OCI-LY3 (cell line): Measurements from ENCODE around the gene KLHL25.

ENCODE experiments used
- H2AFZ ChIP-seq: fragments of 200-600, 300-600 bp; shearing (Covaris generic); 2 replicates; pipeline ENCODE4 v1.6.0; 2014; ENCODE audit warnings: antibody characterized with exemption, low read depth, low read length
- H3K27ac ChIP-seq: fragments of 200-600, 300-600 bp; sonication (generic); 2 replicates; pipeline ENCODE4 v1.5.1; 2014; ENCODE audit warnings: mild to moderate bottlenecking, low read length, moderate library complexity, mixed read lengths
- H3K27me3 ChIP-seq: fragments of 200-600, 300-600 bp; sonication (generic); 2 replicates; pipeline ENCODE4 v1.6.1; 2014; ENCODE audit warnings: low read depth, low read length, mixed read lengths
- H3K36me3 ChIP-seq: fragments of 200-600, 300-600 bp; sonication (generic); replicated peaks from 2 replicates; pipeline ENCODE3; 2014; ENCODE audit warnings: low read depth, low read length, mixed read lengths
- H3K4me1 ChIP-seq: fragments of 300-600, 200-600 bp; sonication (generic); 2 replicates; pipeline ENCODE4 v1.6.1; 2014; ENCODE audit warnings: low read length, mixed read lengths
- H3K4me2 ChIP-seq: fragments of 200-600, 300-600 bp; sonication (generic); 2 replicates; pipeline ENCODE4 v1.6.1; 2014; ENCODE audit warnings: low read length, mixed read lengths
- H3K4me3 ChIP-seq: fragments of 300-600, 200-600 bp; sonication (generic); 2 replicates; pipeline ENCODE4 v1.5.1; 2014; ENCODE audit warnings: antibody characterized with exemption, mild to moderate bottlenecking, low read length, moderate library complexity
- H3K79me2 ChIP-seq: fragments of 300-600, 200-600 bp; shearing (Covaris generic); 2 replicates; pipeline ENCODE4 v1.6.1; 2014; ENCODE audit warnings: mild to moderate bottlenecking, low read length, mixed read lengths
- H3K9ac ChIP-seq: fragments of 300-600, 200-600 bp; shearing (Covaris generic); 2 replicates; pipeline ENCODE4 v1.6.0; 2014; ENCODE audit warnings: mild to moderate bottlenecking, low read length, moderate library complexity
- H3K9me3 ChIP-seq: fragments of 200-600, 300-600 bp; shearing (Covaris generic); 2 replicates; pipeline ENCODE4 v1.6.1; 2014; ENCODE audit warnings: low read length, mixed read lengths; ENCODE audit not compliant: insufficient read depth
- H4K20me1 ChIP-seq: fragments of 200-600, 300-600 bp; sonication (generic); 2 replicates; pipeline ENCODE4 v1.6.1; 2016; ENCODE audit warnings: low read length, mixed read lengths; ENCODE audit not compliant: insufficient read depth
- CTCF ChIP-seq: fragments of 200-600, 300-600 bp; sonication (generic); IDR thresholded peaks from 2 replicates; pipeline ENCODE4 v1.5.1; 2014; ENCODE audit warnings: antibody characterized with exemption, low read length, low read depth
- EZH2phosphoT487 ChIP-seq: fragments of 200-600 bp; shearing (Covaris generic); IDR thresholded peaks from 2 replicates; pipeline ENCODE4 v1.6.1; 2018; ENCODE audit warnings: antibody characterized with exemption, mixed run types, low read depth

Gene KLHL25

GRCh38 chr15:85756411-85757072 lies 38.2 kb downstream of the KLHL25 start:
- TF ChIP-seq CTCF (no peak), EZH2phosphoT487 (no peak)
- no peaks in the 10 kb centered on the region for H3K9me3 ChIP-seq
- H3K4me2 ChIP-seq, result no peak overlapping the region
- no peaks in the 10 kb centered on the region for H3K79me2 ChIP-seq
- no peak overlapping the region for H3K9ac ChIP-seq
- H4K20me1 ChIP-seq, result no peaks in the 10 kb centered on the region
- H3K27me3 ChIP-seq, result no peaks in the 10 kb centered on the region
- no peak overlapping the region for H3K27ac ChIP-seq
- no peaks in the 10 kb centered on the region for H3K4me1 ChIP-seq
- no peak overlapping the region for H2AFZ ChIP-seq
- H3K4me3 ChIP-seq, result no peak overlapping the region
- no peaks in the 10 kb centered on the region for H3K36me3 ChIP-seq

DNA sequence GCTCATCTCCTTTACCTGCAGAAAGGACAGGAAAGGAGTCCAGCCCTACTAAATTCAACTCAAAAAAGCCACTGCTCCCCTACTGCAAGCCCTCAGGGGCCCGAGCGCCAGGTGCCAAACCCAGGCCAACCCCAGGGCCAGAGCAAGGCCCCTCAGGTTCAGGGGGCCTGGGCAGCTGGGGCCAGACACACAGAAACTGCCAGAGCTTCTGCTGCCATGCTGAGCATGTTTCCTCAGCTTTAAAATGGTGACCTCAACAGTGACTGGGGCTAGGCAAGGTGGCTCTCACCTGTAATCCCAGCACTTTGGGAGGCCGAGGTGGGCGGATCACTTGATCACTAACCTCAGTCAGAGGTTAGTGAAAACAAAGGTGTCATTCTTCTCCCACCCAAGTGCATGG lies 38.8 kb downstream of the KLHL25 start:
- Histone ChIP-seq H3K4me2 (no peak overlapping the region), H3K9ac (no peak overlapping the region), H3K79me2 (no peaks in the 10 kb centered on the region), H3K9me3 (no peaks in the 10 kb centered on the region), H3K36me3 (no peaks in the 10 kb centered on the region), H2AFZ (no peak overlapping the region), H3K4me1 (no peaks in the 10 kb centered on the region), H3K4me3 (no peak overlapping the region), H4K20me1 (no peaks in the 10 kb centered on the region), H3K27ac (no peak overlapping the region), H3K27me3 (no peaks in the 10 kb centered on the region)
- TF ChIP-seq CTCF, result no peak
- no peak for TF ChIP-seq EZH2phosphoT487

GRCh38 chr15:85755471-85755870 lies 39.3 kb downstream of the KLHL25 start:
- no peaks in the 10 kb centered on the region for H3K4me1 ChIP-seq
- TF ChIP-seq CTCF (no peak), EZH2phosphoT487 (no peak)
- no peak overlapping the region for H3K4me2 ChIP-seq
- H3K9me3 ChIP-seq, result no peaks in the 10 kb centered on the region
- H4K20me1 ChIP-seq, result no peaks in the 10 kb centered on the region
- H3K4me3 ChIP-seq, result no peak overlapping the region
- H2AFZ ChIP-seq, result no peak overlapping the region
- H3K27ac ChIP-seq, result no peak overlapping the region
- no peaks in the 10 kb centered on the region for H3K36me3 ChIP-seq
- no peak overlapping the region for H3K9ac ChIP-seq
- H3K79me2 ChIP-seq, result no peaks in the 10 kb centered on the region
- no peaks in the 10 kb centered on the region for H3K27me3 ChIP-seq

- Histone ChIP-seq H3K27me3 (no peaks in the 10 kb centered on the region), H3K4me1 (no peaks in the 10 kb centered on the region), H3K27ac (no peak overlapping the region), H3K9me3 (no peaks in the 10 kb centered on the region), H3K9ac (no peak overlapping the region), H3K4me3 (no peak overlapping the region), H3K4me2 (no peak overlapping the region), H3K79me2 (no peaks in the 10 kb centered on the region), H4K20me1 (no peaks in the 10 kb centered on the region), H3K36me3 (no peaks in the 10 kb centered on the region), H2AFZ (no peak overlapping the region)
- TF ChIP-seq CTCF, result no peak
- TF ChIP-seq EZH2phosphoT487, result no peak
Observed at GRCh38 chr15:85754989-85755388, 39.7 kb downstream of the KLHL25 start.
